Transverse colon (tissue), 4 donors: ENCODE results near the gene LGALS9. TPM values are rescaled to one million over a fixed set of nuclear protein-coding genes. Genes with fewer than 3 reads are reported as not detected.

Experiments
- DNase-seq: peaks from one replicate; pipeline ENCODE4 v3.0.0-alpha.2; 2019
- H3K27ac ChIP-seq, 4 donors: fragments of 200-600 bp; sonication (generic); 2 replicates each; pipeline ENCODE4 v1.5.1; 2016 to 2018; ENCODE audit warnings: inconsistent platforms in 4 of 4
- H3K27me3 ChIP-seq: fragments of 200-600 bp; sonication (generic); 2 replicates; pipeline ENCODE4 v1.5.1; 2017; ENCODE audit warnings: inconsistent platforms
- H3K36me3 ChIP-seq, 4 donors: fragments of 200-600 bp; sonication (generic); 2 replicates each; pipeline ENCODE4 v1.5.1; 2017 to 2019; ENCODE audit warnings: inconsistent platforms in 4 of 4
- H3K4me1 ChIP-seq, 4 donors: fragments of 200-600 bp; sonication (generic); 2 replicates each; pipeline ENCODE4 v1.5.1; 2017 to 2020; ENCODE audit warnings: inconsistent platforms in 4 of 4
- H3K4me3 ChIP-seq, 4 donors: fragments of 200-600 bp; sonication (generic); 1 replicate in 1 of 4; 2 replicates in 3 of 4; pipeline versions ENCODE4 v1.5.1 to v1.6.1; 2017 to 2019; ENCODE audit warnings: inconsistent platforms in 4 of 4
- H3K9me3 ChIP-seq, 2 donors: fragments of 200-600 bp; sonication (generic); 2 replicates each; pipeline ENCODE4 v1.5.1; 2017 to 2019; ENCODE audit warnings: inconsistent platforms in 2 of 2
- EP300 ChIP-seq: sonication (generic); formaldehyde crosslinking; IDR thresholded peaks from one replicate; pipeline ENCODE4 v1.6.1; 2017; ENCODE audit warnings: antibody characterized with exemption, low read depth
- POLR2A ChIP-seq: fragments of 450-650 bp; IDR thresholded peaks from one replicate; pipeline ENCODE4 v1.6.1; 2016; ENCODE audit warnings: antibody characterized with exemption, mild to moderate bottlenecking, moderate library complexity
- POLR2AphosphoS5 ChIP-seq, 3 donors: sonication (generic); formaldehyde crosslinking; IDR thresholded peaks; one replicate each; pipeline ENCODE4 v1.6.1; 2016; ENCODE audit warnings: antibody characterized with exemption in 3 of 3
- WGBS, 2 donors: methylation state at CpG; one replicate each; pipeline ENCODE4 v1.1.5; 2018; ENCODE audit warnings: low coverage in 1 of 2; 5-methylcytosine and 5-hydroxymethylcytosine counted together
- in situ Hi-C, 4 donors: fragments of 200-750 bp; cut with MboI; loops; one replicate each; pipeline versions ENCODE4 v1.15.0 to v1.15.1; 2017; ENCODE audit warnings: low sequenced_read_pairs in 3 of 4, low pct_ligation_motif_present in 1 of 4, low pct_unique_long_range_greater_than_20kb in 1 of 4
- intact Hi-C: fragments of 100-400 bp; cut with DNase I; formaldehyde crosslinking; loops from one replicate; pipeline ENCODE4 v1.15.1; 2023; ENCODE audit warnings: low total_unique reads
- total RNA-seq, 4 donors: library from RNA; depleted of rRNA; stranded (reverse); fragments of >200 nt; gene quantifications; one replicate each; pipeline ENCODE4 v1.1.0, GENCODE V29; 2016
- TF ChIP-seq, protein P1 (sequence below), 5 experiments: fragments of 200-600 bp in 3 of 5; fragments of 450-650 bp in 2 of 5; sonication (generic) in 3 of 5; IDR thresholded peaks; 1 replicate in 2 of 5; 2 replicates in 3 of 5; pipeline ENCODE4 v1.5.1; 2016 to 2017; ENCODE audit warnings: antibody characterized with exemption in 5 of 5, inconsistent platforms in 3 of 5, mild to moderate bottlenecking in 2 of 5, moderate library complexity in 1 of 5

The LGALS9 gene
- total RNA-seq, 4 donors from 2014 or later, result 245 to 463 (median 368) TPM

DNA sequence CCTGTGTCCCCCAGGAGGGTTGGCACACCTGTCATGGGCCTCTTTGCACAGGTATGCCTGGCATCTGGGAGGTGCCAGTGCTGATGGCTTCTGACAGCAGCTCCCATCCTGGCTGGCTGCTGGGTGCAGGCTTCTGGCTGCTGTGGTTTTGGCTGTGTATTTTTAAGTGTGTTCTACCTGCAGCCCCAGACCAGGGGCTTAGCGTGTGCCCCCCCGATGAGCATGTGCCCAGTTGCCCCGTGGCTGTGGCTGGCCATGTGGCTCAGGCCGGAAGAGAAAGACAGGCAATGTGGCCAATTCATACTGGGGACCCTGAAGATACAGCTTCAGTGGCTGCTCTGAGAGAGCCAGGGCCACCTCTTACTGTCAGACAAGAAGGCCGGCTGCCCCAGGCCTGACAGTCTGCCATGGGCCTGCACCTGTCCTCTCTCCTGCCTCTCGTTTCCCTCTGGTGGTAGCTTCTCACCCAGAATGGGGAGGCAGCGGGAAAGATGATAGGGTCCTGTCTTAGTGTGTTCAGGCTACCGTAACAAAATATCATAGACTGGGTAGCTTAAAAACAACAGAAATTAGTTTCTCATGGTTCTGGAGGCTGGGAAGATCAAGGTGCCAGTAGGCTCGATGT lies 37.6 kb upstream of the LGALS9 start:
- 94% methylated on average over 9 of the region's 9 CpGs; no CpG with 5 or more reads in 1 of the 2 donors for WGBS, 2 donors
- Histone ChIP-seq H3K36me3 (no peaks in the 10 kb centered on the region), H3K4me3 (no peak overlapping the region), H3K27me3 (no peaks in the 10 kb centered on the region), H3K9me3 (no peaks in the 10 kb centered on the region), H3K4me1 (no peaks in the 10 kb centered on the region), H3K27ac (no peak overlapping the region)
- in situ Hi-C loops (loop anchor here in 3 of 4 donors (10.0 to 25.0 kb wide), 6 partner anchors 99 to 359 kb away; partner anchors contain the start of gene KSR1 (in 1 of the 3)), intact Hi-C loops (no loop called here)
- no peak for DNase-seq
- TF ChIP-seq, protein P1, sequence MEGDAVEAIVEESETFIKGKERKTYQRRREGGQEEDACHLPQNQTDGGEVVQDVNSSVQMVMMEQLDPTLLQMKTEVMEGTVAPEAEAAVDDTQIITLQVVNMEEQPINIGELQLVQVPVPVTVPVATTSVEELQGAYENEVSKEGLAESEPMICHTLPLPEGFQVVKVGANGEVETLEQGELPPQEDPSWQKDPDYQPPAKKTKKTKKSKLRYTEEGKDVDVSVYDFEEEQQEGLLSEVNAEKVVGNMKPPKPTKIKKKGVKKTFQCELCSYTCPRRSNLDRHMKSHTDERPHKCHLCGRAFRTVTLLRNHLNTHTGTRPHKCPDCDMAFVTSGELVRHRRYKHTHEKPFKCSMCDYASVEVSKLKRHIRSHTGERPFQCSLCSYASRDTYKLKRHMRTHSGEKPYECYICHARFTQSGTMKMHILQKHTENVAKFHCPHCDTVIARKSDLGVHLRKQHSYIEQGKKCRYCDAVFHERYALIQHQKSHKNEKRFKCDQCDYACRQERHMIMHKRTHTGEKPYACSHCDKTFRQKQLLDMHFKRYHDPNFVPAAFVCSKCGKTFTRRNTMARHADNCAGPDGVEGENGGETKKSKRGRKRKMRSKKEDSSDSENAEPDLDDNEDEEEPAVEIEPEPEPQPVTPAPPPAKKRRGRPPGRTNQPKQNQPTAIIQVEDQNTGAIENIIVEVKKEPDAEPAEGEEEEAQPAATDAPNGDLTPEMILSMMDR (IDR thresholded peaks at IDR 0.05), result no peak
- TF ChIP-seq POLR2AphosphoS5 (IDR thresholded peaks at IDR 0.05), result no peak
- no peak for TF ChIP-seq POLR2A
- TF ChIP-seq EP300, result no peak

DNA sequence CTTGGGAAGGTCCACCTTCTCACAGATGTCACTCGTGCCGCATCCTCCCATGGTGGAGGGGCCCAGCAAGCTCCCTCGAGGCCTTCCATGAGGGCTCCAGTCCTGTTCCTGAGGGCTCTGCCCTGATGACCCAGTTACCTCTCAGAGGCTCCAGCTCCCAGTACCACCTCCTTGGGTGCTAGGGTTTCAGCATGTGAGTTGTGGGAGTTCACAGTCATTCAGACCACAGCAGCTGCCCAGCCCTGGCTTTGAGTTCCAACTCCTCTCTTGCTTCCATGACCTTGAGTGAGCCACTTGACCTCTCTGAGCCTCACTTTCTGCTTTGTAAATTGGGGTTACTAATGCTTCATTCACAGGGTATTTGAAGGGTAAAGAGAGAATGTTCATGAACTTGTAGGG lies 37.1 kb upstream of the LGALS9 start:
- no peak for DNase-seq
- Histone ChIP-seq H3K36me3 (no peaks in the 10 kb centered on the region), H3K4me3 (no peak overlapping the region), H3K27me3 (no peaks in the 10 kb centered on the region), H3K9me3 (no peaks in the 10 kb centered on the region), H3K4me1 (no peaks in the 10 kb centered on the region), H3K27ac (no peak overlapping the region)
- in situ Hi-C loops (loop anchor here in 3 of 4 donors (10.0 to 25.0 kb wide), 6 partner anchors 99 to 359 kb away; partner anchors contain the start of gene KSR1 (in 1 of the 3)), intact Hi-C loops (no loop called here)
- 83% methylated on average over 3 of the region's 3 CpGs; no CpG with 5 or more reads in 1 of the 2 donors for WGBS, 2 donors
- TF ChIP-seq POLR2AphosphoS5 (IDR thresholded peaks at IDR 0.05) (no peak), POLR2A (no peak), EP300 (no peak)
- TF ChIP-seq, protein P1 (IDR thresholded peaks at IDR 0.05), result no peak

DNA sequence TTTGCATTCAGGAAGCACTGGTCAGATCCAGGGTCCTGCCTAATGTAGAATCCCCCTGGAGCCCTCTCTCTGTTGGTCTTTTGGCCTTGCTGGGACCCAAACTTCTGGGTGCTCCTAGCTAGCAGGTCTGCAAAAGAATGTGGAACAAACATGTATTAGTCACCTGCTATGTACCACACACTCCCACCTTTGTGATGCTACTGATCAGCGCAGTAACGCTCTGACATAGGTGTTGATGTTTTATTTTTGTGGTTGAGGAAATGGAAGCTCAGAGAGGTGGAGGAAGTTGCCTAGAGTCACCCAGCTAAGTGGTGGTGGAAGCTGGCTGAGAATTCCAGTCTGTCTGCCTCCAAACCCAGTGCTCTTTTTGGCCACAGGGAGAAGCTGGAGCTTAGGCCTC lies 35.8 kb upstream of the LGALS9 start:
- H3K4me3 ChIP-seq, result no peak overlapping the region
- H3K4me1 ChIP-seq, result no peaks in the 10 kb centered on the region
- DNase-seq, result no peak
- no peaks in the 10 kb centered on the region for H3K36me3 ChIP-seq
- no peaks in the 10 kb centered on the region for H3K27me3 ChIP-seq
- intact Hi-C loops (loop anchor here (5.0 kb wide), 1 partner anchor 138 kb away; the partner anchor contains the start of gene KSR1), in situ Hi-C loops (loop anchor here in 3 of 4 donors (5.0 to 25.0 kb wide), 8 partner anchors 100 to 363 kb away; partner anchors contain the start of gene KSR1 (in 1 of the 3))
- H3K9me3 ChIP-seq, result no peaks in the 10 kb centered on the region
- no peak for TF ChIP-seq POLR2A
- TF ChIP-seq EP300, result no peak
- TF ChIP-seq, protein P1 (IDR thresholded peaks at IDR 0.05), result no peak
- TF ChIP-seq POLR2AphosphoS5 (IDR thresholded peaks at IDR 0.05), result no peak
- no peak overlapping the region for H3K27ac ChIP-seq
- 100% methylated on average over 2 of the region's 2 CpGs for WGBS, 2 donors

DNA sequence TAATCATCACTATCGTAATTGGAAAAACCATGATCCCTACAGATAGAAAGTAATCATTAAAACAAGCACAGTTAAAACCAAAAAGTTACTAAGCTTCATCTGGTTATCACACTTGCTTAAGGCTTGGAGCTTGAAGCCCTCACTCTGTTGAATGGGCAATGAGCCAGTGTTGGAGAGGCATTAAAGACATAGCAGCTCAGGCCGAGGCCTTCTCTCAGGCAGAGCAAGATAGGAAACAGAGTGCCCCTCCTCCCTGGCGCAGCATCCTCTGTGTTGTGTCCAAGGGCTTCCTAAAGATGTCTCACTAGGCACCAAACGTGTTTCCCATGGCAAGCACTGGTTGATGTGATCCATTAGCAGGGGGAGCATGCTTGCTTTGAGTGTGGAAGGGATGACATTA lies 34.9 kb upstream of the LGALS9 start:
- H3K36me3 ChIP-seq, result no peaks in the 10 kb centered on the region
- no peak for DNase-seq
- no peak overlapping the region for H3K4me3 ChIP-seq
- H3K27ac ChIP-seq, result no peak overlapping the region
- no peaks in the 10 kb centered on the region for H3K27me3 ChIP-seq
- in situ Hi-C loops (loop anchor here in 3 of 4 donors (5.0 to 25.0 kb wide), 8 partner anchors 101 to 364 kb away; partner anchors contain the start of gene KSR1 (in 1 of the 3)), intact Hi-C loops (loop anchor here (5.0 kb wide), 1 partner anchor 139 kb away; the partner anchor contains the start of gene KSR1)
- TF ChIP-seq EP300 (no peak), POLR2A (no peak), POLR2AphosphoS5 (IDR thresholded peaks at IDR 0.05) (no peak)
- TF ChIP-seq, protein P1 (IDR thresholded peaks at IDR 0.05), result no peak
- H3K9me3 ChIP-seq, result no peaks in the 10 kb centered on the region
- 71 to 100% methylated on average over 1 to 4 of the region's 4 CpGs for WGBS, 2 donors
- no peaks in the 10 kb centered on the region for H3K4me1 ChIP-seq
